Measurements from ENCODE around the gene OASL.
"Not testable (repeated sequence)": the region's sequence is repeated elsewhere in the genome, so short reads cannot be mapped to it uniquely, and the experiment has no call there.

OASL gene, protein sequence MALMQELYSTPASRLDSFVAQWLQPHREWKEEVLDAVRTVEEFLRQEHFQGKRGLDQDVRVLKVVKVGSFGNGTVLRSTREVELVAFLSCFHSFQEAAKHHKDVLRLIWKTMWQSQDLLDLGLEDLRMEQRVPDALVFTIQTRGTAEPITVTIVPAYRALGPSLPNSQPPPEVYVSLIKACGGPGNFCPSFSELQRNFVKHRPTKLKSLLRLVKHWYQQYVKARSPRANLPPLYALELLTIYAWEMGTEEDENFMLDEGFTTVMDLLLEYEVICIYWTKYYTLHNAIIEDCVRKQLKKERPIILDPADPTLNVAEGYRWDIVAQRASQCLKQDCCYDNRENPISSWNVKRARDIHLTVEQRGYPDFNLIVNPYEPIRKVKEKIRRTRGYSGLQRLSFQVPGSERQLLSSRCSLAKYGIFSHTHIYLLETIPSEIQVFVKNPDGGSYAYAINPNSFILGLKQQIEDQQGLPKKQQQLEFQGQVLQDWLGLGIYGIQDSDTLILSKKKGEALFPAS

DNA sequence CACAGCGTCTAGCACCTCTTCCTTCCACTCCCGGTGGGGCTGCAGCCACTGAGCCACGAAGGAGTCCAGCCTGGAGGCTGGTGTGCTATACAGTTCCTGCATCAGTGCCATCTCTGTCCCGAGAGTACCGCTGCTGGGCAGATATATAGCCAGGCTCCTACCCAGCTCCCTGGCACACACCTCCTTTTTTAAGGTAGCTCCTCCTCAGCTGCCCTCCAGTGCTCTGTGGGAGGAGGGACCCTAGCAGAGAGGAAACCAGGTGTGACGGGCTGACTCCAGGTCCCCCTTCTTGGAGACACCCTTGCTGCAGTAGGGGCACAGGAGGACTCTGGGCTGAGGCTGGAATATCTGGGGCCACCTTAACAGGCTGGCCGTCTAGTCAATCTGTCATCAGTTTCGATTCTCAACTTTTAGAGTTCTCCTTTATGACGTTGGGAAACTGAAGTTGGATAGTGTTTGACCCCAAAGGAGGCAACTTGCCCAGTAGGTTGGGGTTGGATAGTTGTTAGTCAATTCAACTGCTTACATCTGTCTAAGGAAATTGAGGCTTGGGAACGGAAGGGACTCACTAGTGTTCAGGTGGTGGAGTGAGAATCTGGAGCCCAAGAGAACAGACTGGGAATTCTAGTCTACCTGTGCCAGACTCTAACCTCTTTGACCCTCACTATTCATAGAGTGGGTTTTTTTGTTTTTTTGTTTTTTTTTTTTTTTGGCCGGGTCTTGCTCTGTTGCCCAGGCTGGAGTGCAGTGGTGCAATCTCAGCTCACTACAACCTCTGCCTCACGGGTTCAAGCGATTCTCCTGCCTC is at the start of gene OASL:
OASL (minus strand) TSS at position 386 of the 808 bp plus-strand sequence; CDS start at position 111, 275 bp downstream.
- DNase-seq, result peak; percentile 93 to 100 (median 99)

DNA sequence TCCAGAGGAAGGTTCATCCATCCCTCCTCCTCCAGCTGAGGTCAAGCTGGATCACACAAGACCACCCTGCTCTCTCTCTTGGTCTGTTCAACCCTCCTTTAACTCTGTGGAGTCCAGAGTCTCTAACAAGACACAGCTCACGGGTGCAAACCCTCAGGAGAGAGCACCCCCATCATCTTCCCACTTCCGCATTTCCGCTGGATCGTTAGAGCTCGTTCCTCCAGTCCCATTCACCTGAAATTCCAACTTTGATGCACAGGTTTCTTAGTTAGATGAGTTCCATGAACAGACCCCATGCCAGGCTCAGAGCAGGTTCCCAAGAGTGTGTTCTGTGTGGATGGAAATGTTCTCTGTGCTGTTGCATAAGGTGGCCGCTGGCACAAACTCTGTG is 49.1 kb upstream of the OASL start:
- DNase-seq, result no peak

DNA sequence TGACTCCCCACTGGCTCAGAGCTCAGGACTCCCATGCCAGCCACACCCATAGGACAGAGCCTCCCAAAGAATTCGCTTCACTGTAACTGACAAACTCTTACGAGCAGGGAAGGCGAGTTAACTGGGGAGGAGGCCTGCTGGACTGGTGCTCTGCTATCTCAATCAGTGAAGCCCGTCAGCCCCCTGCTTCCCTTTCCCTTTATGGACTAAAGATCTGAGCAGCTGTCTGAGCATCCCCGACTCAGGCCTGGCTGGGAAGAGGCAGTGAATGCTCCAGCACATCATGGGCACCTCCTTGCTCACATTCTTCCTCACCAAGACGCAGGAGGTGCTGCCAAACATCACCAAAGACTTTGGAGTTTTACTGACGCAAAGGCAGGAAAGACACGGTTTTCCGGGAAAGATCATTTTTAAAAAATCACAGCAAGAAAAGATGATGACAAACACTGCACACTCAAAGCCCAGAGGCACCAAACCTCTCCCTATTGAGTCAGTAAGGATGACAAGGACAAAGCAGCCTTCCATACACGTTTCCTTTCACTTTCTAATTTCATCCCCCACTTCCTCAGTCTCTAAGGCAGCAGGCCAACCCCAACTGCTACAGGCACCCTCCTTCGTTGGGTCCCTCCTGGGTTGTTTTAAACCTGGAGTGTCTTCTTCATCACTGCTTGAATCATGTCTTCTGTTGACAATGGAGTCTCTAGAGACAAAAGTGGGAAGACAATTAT is 48.6 kb upstream of the OASL start:
- DNase-seq, result peak; percentile 68 to 82 (median 73)

DNA sequence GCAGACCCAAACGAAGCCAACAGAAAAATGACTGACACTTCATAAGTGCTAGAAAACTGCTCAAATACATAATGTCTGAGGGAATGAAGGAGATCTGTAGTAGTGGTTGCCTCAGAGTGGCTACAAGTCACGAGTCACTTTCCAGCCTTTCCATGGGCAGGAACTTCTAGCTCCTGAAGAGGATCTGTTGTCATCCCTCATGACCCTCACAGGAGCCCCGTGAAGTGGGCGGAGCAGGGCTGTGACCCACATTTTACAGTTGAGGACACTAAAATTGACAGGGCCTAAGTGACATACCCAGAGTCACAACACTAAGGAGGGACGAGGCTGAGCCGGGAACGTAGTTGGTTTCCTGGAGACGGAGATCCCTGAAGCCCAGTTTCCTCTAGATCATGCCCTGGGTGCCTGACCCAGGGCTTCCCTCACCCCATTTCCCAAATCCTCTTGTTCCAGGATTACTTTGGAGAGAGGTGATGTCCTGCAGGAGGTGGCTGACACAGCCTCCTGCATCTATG is 47.8 kb upstream of the OASL start:
- DNase-seq, result peak; percentile 49 to 64 (median 60)

DNA sequence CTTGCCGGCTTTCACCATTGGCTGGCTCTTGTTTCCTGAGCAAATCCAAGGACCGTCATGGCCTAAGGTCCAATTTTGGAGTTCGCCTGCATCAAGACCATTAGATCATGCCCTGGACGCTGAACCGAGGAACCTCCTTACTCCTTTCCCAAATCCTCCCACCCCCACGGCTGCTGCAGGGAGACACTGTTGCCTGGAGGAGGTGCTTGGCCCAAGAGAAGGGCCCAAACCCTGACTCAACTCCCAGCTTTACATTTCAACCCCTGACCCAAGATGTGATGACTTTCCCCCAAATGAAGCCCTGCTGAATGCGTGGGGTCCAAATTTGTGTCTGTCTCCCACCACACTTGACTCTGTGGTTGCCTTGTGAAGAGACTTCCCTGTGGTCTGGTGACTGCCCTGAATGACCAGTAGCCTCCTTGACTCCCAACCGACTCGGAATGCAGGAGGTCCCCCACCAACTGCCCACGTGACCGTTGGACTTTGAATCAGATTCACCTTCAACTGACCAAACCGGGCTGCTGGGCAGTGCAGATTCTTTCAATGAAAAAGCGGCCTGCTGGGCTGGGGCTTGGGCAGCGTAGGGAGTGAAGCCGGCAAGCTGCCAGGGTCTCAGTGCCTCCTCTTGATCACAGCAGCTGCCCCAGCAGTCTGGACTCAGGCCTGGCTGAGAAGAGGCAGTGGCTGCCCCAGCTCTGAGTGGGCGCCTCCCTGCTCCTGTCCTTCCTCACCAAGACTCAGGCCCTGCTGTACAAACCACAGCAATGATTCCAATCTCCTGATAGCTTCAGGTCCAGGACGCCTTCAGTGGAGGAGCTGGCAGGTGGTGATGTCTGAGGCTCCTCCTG is 46.7 kb upstream of the OASL start:
- no peak for DNase-seq

DNA sequence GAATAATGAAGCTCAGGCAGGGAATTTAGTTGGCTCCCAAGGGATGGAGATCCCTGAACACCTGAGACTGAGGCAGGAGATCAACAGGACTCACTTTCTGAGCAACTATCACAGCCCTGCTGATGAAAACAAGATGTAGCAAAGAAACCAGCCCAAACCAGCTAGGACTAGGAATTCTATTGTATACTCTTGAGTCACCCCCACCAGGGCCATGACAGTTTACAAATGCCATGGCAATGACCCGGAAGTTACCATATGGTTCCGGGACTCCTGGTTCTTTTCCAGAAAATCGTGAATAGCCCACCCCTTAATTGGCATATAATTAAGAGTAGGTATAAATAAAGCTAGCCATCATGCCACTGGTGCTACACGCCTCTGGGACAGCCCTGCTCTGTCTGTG is 46.0 kb upstream of the OASL start:
- DNase-seq, result no peak

DNA sequence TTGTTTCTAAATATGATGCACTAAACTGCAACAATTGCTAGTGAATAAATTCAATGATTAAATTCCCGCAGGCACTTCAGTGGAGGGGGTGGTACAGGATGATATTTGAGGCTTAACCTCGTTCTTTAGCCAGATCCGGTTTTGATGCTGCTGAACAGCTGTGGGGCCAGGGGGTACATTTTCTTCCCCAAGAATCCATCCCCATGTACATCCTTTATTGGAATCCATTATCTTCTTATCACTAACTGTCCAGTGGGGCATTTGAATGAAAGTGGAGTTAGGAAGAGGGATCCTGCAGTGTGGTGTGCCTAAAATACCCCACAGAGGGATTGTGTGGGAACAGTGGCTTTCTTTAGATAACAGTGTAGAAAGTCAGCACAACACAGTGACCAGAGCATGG is 45.2 kb upstream of the OASL start:
- no peak for DNase-seq

DNA sequence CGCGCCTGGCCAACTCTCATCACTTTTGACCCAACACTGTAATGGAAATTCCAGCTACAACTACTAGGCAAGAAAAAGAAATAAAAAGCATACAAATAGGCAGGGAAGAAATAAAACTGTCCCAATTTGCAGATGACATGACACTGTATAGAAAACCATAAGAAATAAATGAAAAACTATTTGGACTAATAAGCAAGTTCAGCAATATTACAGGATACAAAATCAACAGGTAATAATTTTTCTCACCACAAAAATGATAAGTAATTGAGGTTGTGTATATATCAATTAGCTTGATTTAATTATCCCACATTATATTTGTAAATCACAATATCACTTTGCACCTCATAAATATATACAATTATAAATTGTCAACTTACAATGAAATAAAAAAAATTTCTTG is 41.9 kb upstream of the OASL start:
- DNase-seq, result no peak

DNA sequence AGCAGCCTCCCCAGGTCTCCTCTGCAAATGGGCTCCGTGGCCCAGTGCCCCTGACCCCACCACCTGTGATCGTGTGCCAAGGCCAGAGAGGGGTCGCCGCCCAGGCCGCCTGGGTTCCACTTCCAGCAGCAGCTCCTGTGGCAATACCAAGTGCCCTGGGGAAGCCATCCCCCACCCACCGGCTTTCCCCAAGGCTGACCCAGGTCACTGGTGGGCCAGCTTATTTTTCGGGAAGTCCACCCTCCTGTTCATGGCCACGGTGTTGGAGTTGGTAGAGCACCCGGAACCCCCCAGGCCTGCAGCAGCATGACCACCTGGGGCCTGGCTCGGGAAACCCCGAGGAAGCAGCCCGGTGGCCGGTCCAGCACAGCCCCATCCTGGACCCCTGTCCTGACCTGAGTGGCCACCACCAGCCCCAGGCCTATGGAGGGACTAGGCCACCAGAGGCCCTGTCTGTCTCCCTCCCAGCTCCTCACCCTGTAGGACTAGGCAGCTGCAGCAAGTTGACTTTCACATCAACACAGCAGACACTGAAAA is 40.8 kb upstream of the OASL start:
- no peak for DNase-seq

DNA sequence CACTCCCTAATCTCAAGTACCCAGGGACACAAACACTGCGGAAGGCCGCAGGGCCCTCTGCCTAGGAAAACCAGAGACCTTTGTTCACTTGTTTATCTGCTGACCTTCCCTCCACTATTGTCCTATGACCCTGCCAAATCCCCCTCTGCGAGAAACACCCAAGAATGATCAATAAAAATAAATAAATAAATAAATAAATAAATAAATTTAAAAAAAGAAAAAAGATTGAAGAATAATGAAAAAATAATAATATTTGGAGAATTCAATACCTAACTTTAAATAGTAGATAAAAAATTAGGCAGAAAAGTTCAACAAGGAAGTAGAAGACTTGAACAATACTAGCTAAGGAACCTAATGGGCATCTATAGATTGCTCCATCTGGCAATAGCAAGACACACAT is 38.4 kb upstream of the OASL start:
- DNase-seq, result not testable (repeated sequence)

DNA sequence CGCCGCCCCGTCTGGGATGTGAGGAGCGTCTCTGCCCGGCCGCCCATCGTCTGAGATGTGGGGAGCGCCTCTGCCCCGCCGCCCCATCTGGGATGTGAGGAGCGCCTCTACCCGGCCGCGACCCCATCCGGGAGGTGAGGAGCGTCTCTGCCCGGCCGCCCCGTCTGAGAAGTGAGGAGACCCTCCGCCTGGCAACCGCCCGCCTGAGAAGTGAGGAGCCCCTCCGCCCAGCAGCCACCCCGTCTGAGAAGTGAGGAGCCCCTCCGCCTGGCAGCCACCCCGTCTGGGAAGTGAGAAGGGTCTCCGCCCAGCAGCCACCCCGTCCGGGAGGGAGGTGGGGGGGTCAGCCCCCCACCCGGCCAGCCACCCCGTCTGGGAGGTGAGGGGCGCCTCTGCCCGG is 36.9 kb upstream of the OASL start:
- not testable (repeated sequence) for DNase-seq

DNA sequence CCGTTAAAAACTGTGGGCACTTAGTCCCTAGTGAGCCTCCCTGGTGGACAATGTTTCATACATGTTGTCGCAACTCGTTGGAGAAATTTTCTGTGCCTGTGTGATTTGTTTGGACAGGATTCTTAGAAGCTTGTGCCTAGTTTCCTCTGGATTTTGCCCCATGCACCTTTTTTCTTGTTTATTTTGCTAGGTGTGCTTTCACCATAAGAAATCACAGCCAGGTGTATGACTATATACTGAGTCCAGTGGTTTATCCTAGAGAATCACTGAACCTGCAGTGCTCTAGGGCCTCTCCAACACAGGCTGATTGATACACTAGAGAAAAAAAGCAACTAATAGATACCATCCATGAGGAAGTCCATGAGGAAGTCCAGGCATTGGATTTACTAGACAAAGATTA is 33.1 kb upstream of the OASL start:
- no peak for DNase-seq

DNA sequence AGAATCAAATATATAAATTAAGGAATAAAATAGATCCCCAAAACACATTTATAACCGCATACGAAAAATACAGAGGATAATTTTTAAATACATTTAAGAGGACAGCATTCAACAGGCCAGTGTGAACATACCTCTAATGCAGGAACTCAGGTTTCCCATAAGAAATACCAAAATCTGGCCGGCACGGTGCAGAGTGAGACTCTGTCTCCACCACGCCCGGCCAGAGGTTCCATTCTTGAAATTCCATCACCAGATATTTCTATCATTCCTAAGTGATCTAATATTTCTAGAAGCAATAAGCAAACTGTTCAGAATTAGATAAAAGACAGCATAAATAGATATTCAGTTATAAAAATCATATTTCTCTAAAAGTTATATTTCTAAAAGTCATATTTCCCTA is 30.2 kb upstream of the OASL start:
- no peak for DNase-seq

DNA sequence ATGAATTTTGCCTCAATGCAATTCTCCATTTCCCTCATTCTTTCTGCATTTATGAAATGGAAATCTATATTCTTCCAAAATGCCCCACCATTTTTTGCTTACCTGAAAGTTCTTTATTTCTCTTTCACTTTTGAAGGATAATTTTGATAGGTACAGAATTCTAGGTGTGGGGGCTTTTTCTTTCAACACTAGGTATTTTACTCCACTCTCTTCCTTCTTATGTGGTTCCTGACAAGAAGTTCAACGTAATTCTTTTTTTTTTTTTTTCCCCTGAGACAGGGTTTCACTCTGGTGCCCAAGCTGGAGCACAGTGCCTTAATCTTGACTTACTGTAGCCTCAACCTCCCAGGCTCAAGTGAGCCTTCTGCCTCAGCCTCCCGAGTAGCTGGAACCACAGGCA is 26.3 kb upstream of the OASL start:
- DNase-seq, result no peak

DNA sequence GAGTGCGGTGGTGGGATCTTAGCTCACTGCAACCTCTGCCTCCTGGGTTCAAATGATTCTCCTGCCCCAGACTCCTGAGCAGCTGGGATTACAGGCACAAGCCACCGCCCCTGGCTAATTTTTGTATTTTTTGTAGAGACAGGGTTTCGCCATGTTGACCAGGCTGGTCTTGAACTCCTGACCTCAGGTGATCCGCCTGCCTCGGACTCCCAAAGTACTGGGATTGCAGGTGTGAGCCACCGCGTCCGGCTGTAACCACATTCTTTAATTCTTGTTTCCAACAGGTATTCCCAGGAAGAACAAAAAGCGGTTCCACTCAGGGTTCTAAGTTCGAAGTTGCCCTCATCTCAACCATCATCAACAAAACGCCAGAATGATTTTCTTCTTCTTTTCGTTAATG is 25.5 kb upstream of the OASL start:
- DNase-seq, result not testable (repeated sequence)

DNA sequence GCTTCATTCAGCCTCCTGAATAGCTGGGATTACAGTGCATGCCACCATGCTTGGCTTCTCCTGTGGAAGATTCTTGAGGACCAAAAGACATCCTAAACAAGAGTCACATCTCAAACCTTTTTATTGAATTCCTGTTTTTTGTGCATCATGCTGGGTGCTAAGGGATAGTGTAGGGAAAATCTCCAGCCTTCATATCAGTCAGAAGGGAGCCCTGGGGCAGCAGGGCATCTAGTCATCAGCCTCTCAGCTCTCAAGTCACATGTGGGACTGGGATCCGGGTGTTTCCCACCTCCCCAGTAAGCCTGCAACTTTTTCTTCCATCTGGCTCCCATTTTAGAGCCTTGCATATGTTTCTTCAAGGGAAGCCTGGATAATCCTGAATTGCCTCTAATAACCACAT is 25.1 kb upstream of the OASL start:
- DNase-seq, result no peak

DNA sequence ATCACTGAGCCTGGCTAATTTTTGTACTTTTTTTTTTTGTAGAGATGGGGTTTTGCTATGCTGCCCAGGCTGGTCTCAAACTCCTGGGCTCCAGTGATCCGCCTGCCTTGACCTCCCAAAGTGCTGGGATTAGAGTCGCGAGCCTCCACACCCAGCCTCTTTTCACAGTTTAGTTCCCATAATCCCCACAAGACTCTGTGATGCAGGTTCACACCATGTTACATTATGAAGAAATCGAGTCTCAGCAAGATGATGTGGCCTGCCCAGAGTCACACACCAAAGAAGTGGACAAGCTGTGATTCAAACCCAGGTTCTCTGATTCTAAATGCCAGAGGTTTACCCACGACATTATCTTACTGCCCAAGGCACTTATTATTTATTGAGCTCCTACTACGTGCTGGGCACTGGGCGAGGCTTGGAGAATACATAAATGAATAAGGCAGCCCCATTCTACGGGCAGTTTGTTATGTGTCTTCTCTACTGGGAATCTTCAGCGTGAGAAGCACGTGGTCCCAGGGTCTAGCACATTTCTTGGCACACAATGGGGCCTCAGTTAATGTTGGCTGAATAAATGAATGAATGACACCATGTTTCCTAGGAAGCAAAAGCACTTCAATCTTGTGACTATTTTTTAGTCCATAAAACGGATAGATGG is 23.5 kb upstream of the OASL start:
- DNase-seq, result no peak

DNA sequence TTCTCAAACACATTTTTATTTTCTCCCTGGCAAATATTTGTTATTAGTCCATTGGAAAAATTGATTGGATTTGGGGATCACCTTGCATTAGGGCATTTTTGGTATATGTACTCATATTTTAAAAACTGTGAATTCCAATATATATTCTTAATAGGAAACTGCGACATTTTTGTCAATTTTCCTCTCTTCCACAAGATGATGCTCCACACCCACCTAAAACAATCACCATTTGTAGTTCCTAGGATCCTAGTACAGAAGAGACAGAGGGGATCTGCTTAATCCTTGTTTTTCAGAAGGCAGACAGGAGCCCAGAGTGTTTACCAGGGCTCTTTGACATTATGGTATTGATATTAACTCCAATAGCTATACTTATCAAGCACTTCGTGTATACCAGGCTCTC is 22.8 kb upstream of the OASL start:
- peak; percentile 32 to 64 (median 53) for DNase-seq

DNA sequence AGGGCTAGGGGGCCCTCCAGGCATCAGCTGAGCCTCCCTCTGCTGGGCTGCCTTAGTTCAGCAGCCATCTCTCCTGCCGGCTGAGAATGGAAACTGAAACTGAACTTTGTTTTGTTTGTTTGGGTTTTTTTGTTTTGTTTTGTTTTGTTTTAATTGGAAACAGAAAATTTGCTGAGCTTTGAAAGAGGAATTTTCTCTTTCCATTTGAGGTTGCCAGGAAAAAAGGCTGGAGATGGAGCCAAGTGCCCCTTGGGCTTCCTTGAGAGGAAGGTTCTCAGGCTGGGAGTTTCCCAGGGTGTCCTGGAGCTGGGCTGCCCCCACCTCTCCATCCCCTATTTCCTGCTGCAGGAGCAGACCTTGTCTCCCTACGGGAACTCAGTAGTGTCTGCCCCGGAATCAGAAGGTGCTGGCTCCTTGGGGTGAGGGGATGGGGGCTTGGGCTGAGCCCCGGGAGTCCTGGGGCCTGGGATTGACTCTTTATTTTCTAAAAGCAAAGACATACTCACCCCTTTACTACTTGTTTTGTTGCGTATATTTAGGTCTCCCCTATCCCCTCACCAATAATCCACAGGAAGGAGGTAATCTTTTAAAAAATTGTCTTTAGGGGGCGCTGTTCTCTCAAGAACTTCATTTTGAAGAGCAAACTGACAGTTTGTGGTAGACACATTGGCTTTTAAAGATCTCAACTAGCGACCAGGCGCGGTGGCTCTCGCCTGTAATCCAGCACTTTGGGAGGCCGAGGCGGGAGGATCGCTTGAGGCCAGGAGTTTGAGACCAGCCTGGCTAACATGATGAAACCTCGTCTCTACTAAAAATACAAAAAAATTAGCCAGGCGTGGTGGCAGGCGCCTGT is 21.3 kb upstream of the OASL start:
- DNase-seq, result peak; percentile 90 to 97 (median 94)
